WTC11 (cell line): ENCODE results near the gene SLC25A51. TPM values are rescaled to one million over a fixed set of nuclear protein-coding genes. Genes with fewer than 3 reads are reported as not detected.
"Not testable (repeated sequence)": the region's sequence is repeated elsewhere in the genome, so short reads cannot be mapped to it uniquely, and the experiment has no call there.

Source experiments
- ATAC-seq: fragments of 200-7000 bp; cut with Tn5 transposase; 2 replicates; pipeline ENCODE4 v1.10.0; 2021; ENCODE audit warnings: mild to moderate bottlenecking, moderate library complexity
- CTCF ChIA-PET: fragments of 300-600 bp; sonication (Branson Sonifier 250); formaldehyde crosslinking; loops from one replicate; lab custom pipeline; 2021; ENCODE audit warnings: antibody characterized with exemption; lab: Charles Lee
- POLR2A ChIA-PET: fragments of 350-600 bp; sonication (Branson Sonifier 250); formaldehyde crosslinking; loops from one replicate; lab custom pipeline; 2021; ENCODE audit warnings: antibody characterized with exemption; lab: Charles Lee
- DNase-seq: peaks from one replicate; pipeline ENCODE4 v3.0.0; 2021; ENCODE audit warnings: low spot score
- H3K27ac Mint-ChIP-seq: 2 replicates; pipeline ENCODE4 v1.8.0; 2021; ENCODE audit warnings: mixed read lengths
- H3K27me3 Mint-ChIP-seq: 2 replicates; pipeline ENCODE4 v1.8.0; 2021; ENCODE audit warnings: low read depth, mild to moderate bottlenecking, moderate library complexity, mixed read lengths
- H3K36me3 Mint-ChIP-seq: 2 replicates; pipeline ENCODE4 v1.8.0; 2021; ENCODE audit warnings: mixed read lengths
- H3K4me1 Mint-ChIP-seq: 2 replicates; pipeline ENCODE4 v1.8.0; 2022; ENCODE audit warnings: mixed read lengths
- H3K4me3 Mint-ChIP-seq: 2 replicates; pipeline ENCODE4 v1.8.0; 2021; ENCODE audit warnings: mild to moderate bottlenecking, moderate library complexity, mixed read lengths
- H3K9me3 Mint-ChIP-seq: 2 replicates; pipeline ENCODE4 v1.8.0; 2021; ENCODE audit warnings: mixed read lengths
- AR ChIP-seq: fragments of 250-450 bp; sonication (Bioruptor Pico); IDR thresholded peaks from 2 replicates; pipeline ENCODE4 v1.9.0; 2021; ENCODE audit warnings: mild to moderate bottlenecking
- ATF2 ChIP-seq: sonication (generic); formaldehyde crosslinking; IDR thresholded peaks from 2 replicates; pipeline ENCODE4 v1.8.1; 2022; ENCODE audit warnings: low read depth, missing genetic modification reagents, borderline replicate concordance
- CREB1 ChIP-seq: sonication (generic); formaldehyde crosslinking; IDR thresholded peaks from 2 replicates; pipeline ENCODE4 v1.8.0; 2023; ENCODE audit warnings: mild to moderate bottlenecking, missing genetic modification reagents
- ELF4 ChIP-seq: sonication (generic); formaldehyde crosslinking; IDR thresholded peaks from 2 replicates; pipeline ENCODE4 v1.8.1; 2022; ENCODE audit warnings: low read depth, mild to moderate bottlenecking, moderate library complexity, missing genetic modification reagents
- ESRRA ChIP-seq: sonication (generic); formaldehyde crosslinking; IDR thresholded peaks from 2 replicates; pipeline ENCODE4 v1.8.1; 2022; ENCODE audit warnings: mild to moderate bottlenecking, missing genetic modification reagents, borderline replicate concordance
- FOXP1 ChIP-seq: sonication (generic); formaldehyde crosslinking; IDR thresholded peaks from 2 replicates; pipeline ENCODE4 v1.8.0; 2022; ENCODE audit warnings: missing genetic modification reagents, mild to moderate bottlenecking, moderate library complexity, borderline replicate concordance
- IRF2 ChIP-seq: sonication (generic); formaldehyde crosslinking; IDR thresholded peaks from 2 replicates; pipeline ENCODE4 v1.8.0; 2022; ENCODE audit warnings: low read depth, missing genetic modification reagents, borderline replicate concordance
- JAZF1 ChIP-seq: fragments of 250-450 bp; sonication (Bioruptor Pico); IDR thresholded peaks from 2 replicates; pipeline ENCODE4 v1.9.0; 2021; ENCODE audit warnings: moderate library complexity, mild to moderate bottlenecking, inconsistent platforms
- NFE2L1 ChIP-seq: sonication (generic); formaldehyde crosslinking; IDR thresholded peaks from 2 replicates; pipeline ENCODE4 v1.8.1; 2023; ENCODE audit warnings: missing genetic modification reagents
- NR1H2 ChIP-seq: sonication (generic); formaldehyde crosslinking; IDR thresholded peaks from 2 replicates; pipeline ENCODE4 v1.9.0; 2021; ENCODE audit warnings: mild to moderate bottlenecking, moderate library complexity, missing genetic modification reagents
- RORB ChIP-seq: fragments of 250-450 bp; sonication (Bioruptor Pico); IDR thresholded peaks from 2 replicates; pipeline ENCODE4 v1.9.0; 2021; ENCODE audit warnings: mild to moderate bottlenecking
- TEAD1 ChIP-seq: sonication (generic); formaldehyde crosslinking; IDR thresholded peaks from 2 replicates; pipeline ENCODE4 v1.8.0; 2022; ENCODE audit warnings: mild to moderate bottlenecking, missing genetic modification reagents
- TP53 ChIP-seq: sonication (generic); formaldehyde crosslinking; IDR thresholded peaks from 2 replicates; pipeline ENCODE4 v1.8.1; 2023; ENCODE audit warnings: mild to moderate bottlenecking, missing genetic modification reagents
- USF1 ChIP-seq: sonication (generic); formaldehyde crosslinking; IDR thresholded peaks from 2 replicates; pipeline ENCODE4 v1.8.0; 2022; ENCODE audit warnings: mild to moderate bottlenecking, missing genetic modification reagents
- ZNF121 ChIP-seq: sonication (generic); formaldehyde crosslinking; IDR thresholded peaks from 2 replicates; pipeline ENCODE4 v1.8.0; 2023; ENCODE audit warnings: missing genetic modification reagents
- ZNF281 ChIP-seq: sonication (generic); formaldehyde crosslinking; IDR thresholded peaks from 2 replicates; pipeline ENCODE4 v1.8.0; 2023; ENCODE audit warnings: mild to moderate bottlenecking, missing genetic modification reagents
- ZNF671 ChIP-seq: fragments of 250-450 bp; sonication (Bioruptor Pico); IDR thresholded peaks from 2 replicates; pipeline ENCODE4 v1.8.0; 2021; ENCODE audit warnings: mild to moderate bottlenecking
- total RNA-seq: library from RNA; stranded (reverse); gene quantifications from 3 replicates; pipeline ENCODE4 v1.2.3, GENCODE V29; 2021
- TF ChIP-seq, protein P1 (sequence below): sonication (generic); formaldehyde crosslinking; IDR thresholded peaks from 2 replicates; pipeline ENCODE4 v1.8.1; 2023; ENCODE audit warnings: mild to moderate bottlenecking, missing genetic modification reagents, moderate library complexity
- TF ChIP-seq, protein P2 (sequence below): fragments of 250-450 bp; sonication (Bioruptor Pico); IDR thresholded peaks from 2 replicates; pipeline ENCODE4 v1.9.0; 2021; ENCODE audit warnings: moderate library complexity, mild to moderate bottlenecking, inconsistent platforms, borderline replicate concordance
- TF ChIP-seq, protein P3 (sequence below): fragments of 250-450 bp; sonication (Bioruptor Pico); IDR thresholded peaks from 2 replicates; pipeline ENCODE4 v2.1.2; 2022; ENCODE audit warnings: mild to moderate bottlenecking, moderate library complexity

SLC25A51 gene
- total RNA-seq, 1 experiment from 2014 or later = 15.4 TPM

GRCh38 chr9:37892063-37892462 is 11.9 kb downstream of the SLC25A51 start:
- DNase-seq (no peak), ATAC-seq (no peak)
- no peaks in the 10 kb centered on the region for H3K27me3 Mint-ChIP-seq
- no peak overlapping the region for H3K4me3 Mint-ChIP-seq
- H3K36me3 Mint-ChIP-seq = peaks cover 48% of the 10 kb centered on the region
- TF ChIP-seq CREB1 (CRISPR knock-in tag) = no peak
- TF ChIP-seq ESRRA (CRISPR knock-in tag) = no peak
- no peak for TF ChIP-seq ZNF281 (CRISPR knock-in tag)
- TF ChIP-seq JAZF1 (CRISPR knock-in tag) = no peak
- no peak for TF ChIP-seq NFE2L1 (CRISPR knock-in tag)
- no peak for TF ChIP-seq ZNF671 (CRISPR knock-in tag)
- TF ChIP-seq USF1 = no peak
- no peak for TF ChIP-seq AR (CRISPR knock-in tag)
- TF ChIP-seq NR1H2 (CRISPR knock-in tag) = no peak
- TF ChIP-seq, protein P1, sequence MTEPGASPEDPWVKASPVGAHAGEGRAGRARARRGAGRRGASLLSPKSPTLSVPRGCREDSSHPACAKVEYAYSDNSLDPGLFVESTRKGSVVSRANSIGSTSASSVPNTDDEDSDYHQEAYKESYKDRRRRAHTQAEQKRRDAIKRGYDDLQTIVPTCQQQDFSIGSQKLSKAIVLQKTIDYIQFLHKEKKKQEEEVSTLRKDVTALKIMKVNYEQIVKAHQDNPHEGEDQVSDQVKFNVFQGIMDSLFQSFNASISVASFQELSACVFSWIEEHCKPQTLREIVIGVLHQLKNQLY (CRISPR knock-in tag) = no peak
- TF ChIP-seq FOXP1 = no peak
- no peak for TF ChIP-seq ELF4 (CRISPR knock-in tag)
- TF ChIP-seq TP53 = no peak
- TF ChIP-seq ATF2 (CRISPR knock-in tag) = no peak
- TF ChIP-seq ZNF121 (CRISPR knock-in tag) = no peak
- TF ChIP-seq, protein P2, sequence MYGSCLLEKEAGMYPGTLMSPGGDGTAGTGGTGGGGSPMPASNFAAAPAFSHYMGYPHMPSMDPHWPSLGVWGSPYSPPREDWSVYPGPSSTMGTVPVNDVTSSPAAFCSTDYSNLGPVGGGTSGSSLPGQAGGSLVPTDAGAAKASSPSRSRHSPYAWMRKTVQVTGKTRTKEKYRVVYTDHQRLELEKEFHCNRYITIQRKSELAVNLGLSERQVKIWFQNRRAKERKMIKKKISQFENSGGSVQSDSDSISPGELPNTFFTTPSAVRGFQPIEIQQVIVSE = no peak
- TF ChIP-seq, protein P3, sequence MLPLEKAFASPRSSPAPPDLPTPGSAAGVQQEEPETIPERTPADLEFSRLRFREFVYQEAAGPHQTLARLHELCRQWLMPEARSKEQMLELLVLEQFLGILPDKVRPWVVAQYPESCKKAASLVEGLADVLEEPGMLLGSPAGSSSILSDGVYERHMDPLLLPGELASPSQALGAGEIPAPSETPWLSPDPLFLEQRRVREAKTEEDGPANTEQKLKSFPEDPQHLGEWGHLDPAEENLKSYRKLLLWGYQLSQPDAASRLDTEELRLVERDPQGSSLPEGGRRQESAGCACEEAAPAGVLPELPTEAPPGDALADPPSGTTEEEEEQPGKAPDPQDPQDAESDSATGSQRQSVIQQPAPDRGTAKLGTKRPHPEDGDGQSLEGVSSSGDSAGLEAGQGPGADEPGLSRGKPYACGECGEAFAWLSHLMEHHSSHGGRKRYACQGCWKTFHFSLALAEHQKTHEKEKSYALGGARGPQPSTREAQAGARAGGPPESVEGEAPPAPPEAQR (CRISPR knock-in tag) = no peak
- TF ChIP-seq IRF2 = no peak
- no peak for TF ChIP-seq RORB (CRISPR knock-in tag)
- no peak for TF ChIP-seq TEAD1 (CRISPR knock-in tag)
- TF ChIP-seq, all 79 proteins: peak for 0
- H3K4me1 Mint-ChIP-seq = no peaks in the 10 kb centered on the region
- ChIA-PET CTCF (no interaction called here), POLR2A (no interaction called here)
- H3K27ac Mint-ChIP-seq = no peak overlapping the region
- H3K9me3 Mint-ChIP-seq = peaks cover 6% of the 10 kb centered on the region

- peaks cover 49% of the 10 kb centered on the region for H3K36me3 Mint-ChIP-seq
These were observed 12.9 kb downstream of the SLC25A51 start for GRCh38 chr9:37891042-37891441.

More at GRCh38 chr9:37891042-37891441, 12.9 kb downstream of the SLC25A51 start:
- DNase-seq, ATAC-seq, H3K27ac Mint-ChIP-seq, CTCF ChIA-PET, H3K4me3 Mint-ChIP-seq, H3K27me3 Mint-ChIP-seq, POLR2A ChIA-PET, H3K4me1 Mint-ChIP-seq, H3K9me3 Mint-ChIP-seq: not testable (repeated sequence)
